GM21360 (cell line): ENCODE measurements around the gene ICAM2.
A peak's percentile ranks its signal among the peaks of the same experiment; 100 is the strongest.

ENCODE experiments used
- ATAC-seq: cut with Tn5 transposase; IDR thresholded peaks from one replicate; pipeline ENCODE4 v1.9.1; 2021; ENCODE audit warnings: mild to moderate bottlenecking, moderate library complexity; ENCODE audit not compliant: unreplicated experiment

The ICAM2 gene

DNA sequence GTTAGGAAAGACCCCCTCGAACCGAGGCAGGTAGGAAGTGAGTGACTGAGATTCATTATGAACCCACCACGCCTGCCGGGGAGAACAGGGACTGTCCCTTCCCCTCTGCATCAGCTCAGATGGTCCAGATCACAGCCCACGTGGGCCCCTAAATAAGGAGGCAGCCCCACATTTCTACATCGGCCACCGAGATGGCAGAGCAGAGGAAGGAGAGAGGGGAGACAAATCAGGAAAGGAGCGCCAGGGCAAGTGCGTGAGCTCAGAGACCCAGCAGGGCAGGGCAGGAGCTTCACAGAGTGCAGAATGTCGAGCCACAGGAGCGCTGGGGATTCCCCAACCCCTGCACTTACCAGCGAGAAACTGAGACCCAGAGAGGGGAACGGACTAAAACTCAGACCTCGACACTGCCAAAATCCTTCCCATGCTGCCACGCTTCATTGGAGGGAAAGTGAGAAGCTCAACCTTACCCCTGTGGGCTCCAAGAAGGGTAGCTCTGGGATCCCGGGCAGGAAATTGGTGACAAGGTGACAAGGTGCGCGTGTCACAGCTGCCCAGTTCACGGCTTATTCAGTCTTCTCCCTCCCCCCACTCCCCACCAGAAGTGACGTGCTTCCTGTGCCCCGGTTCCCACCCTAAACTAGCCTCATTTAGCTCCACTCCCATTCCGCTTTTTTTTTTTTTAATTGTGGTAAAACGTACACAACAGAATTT is at the start of gene ICAM2:
ICAM2 (minus strand) TSS at position 578 of the 711 bp plus-strand sequence. CDS start 13,942 bp downstream, outside the sequence.
- ATAC-seq, result peak; percentile 50

DNA sequence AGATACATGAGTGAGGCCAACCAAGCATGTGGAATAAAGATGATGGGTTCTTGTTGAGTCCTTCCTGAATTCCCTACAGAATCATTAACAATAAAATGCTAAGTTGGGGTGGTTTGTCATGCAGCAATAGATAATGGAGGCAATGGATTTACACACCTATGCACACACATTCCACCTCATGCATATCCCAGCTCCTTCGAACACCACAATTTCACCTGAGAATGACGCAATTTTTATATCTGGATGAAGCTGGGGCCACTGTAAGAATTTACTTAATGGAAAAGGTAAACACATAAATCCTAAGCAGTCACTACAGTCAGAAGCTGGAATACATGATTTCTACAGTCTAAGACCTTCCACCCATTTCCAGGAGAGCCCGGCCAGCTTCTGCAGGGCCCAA is 49.8 kb upstream of the ICAM2 start:
- no peak for ATAC-seq

GRCh38 chr17:64069143-64069542 is 48.7 kb upstream of the ICAM2 start:
- no peak for ATAC-seq

DNA sequence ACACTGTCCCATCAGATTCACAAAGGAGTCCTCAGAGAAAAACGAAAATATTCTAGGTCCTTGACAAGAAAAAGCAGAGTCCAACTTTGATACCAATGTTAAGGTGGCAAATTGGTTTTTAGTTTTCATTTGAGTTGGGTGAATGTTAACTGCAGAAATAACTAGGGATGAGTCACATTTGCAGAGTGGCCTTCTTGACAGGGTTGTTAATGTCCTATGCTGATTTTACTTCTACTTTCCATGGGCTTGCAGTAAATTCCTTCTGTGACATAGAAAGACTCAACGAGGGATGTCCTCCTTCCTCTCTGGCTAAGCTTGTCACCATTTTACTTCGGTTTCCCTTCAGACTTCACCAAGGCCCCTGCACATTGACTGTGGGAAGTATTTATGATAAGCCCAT is 47.2 kb upstream of the ICAM2 start:
- ATAC-seq, result no peak

GRCh38 chr17:64066716-64067115 is 46.3 kb upstream of the ICAM2 start:
- no peak for ATAC-seq

DNA sequence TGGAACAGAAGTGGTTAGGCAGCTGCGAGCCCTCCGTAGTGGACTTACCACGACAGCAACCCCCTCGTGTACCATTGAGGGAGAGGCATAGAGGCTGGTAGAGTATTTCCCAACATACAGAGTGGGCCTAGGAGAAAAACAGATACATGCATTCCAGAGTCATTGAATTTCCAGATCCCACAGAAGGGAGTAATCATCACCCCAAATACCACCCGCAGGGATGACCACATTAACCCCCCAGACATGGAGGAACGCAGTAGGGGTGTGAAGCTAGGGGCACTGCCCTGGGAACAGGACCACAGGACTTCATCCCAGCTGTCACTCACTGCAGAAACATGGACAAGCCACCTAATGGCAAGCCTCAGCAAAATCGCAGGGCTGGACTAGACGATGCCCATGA is 44.7 kb upstream of the ICAM2 start:
- no peak for ATAC-seq

DNA sequence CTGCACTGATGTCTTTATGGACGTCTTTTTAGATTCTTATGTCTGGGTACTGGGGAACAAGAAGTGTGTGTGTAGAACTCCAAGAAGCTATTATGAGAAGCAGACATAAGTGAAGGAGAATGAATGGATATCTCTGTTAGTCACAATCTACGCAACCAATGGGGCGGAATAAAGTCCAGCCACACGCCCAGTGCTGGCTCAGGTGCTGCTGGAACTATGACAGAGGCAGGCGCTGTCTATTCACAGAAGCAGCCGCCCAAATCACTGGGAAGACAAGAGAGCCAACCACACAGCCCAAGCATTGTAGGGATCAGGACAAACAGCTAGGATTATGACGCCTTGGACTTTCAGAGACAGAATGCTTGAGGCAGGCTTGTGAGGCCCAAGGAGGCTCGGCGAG is 43.9 kb upstream of the ICAM2 start:
- ATAC-seq, result no peak

DNA sequence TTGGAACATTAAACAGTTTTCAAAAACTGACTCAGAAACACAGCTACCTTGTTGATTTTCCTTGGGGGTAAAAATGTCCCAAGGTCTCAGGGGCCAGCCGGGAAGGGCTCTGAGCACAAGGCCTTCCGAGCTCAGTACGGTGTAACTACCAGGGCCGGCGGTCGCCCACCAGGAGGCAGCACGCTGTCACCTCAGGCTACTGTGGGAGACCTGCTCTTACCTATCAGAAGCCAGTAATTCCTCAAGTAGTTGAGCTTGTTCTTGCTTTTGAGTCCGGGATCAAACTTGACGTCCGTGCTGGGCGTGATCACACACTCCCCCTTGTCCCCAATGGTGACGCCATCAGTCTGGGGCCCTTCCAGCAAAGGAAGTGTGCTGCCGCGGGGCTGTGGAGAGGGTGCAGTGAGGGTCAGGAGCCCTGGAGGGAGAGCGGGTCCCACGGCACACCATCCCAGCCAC is 43.4 kb upstream of the ICAM2 start:
- ATAC-seq, result no peak

DNA sequence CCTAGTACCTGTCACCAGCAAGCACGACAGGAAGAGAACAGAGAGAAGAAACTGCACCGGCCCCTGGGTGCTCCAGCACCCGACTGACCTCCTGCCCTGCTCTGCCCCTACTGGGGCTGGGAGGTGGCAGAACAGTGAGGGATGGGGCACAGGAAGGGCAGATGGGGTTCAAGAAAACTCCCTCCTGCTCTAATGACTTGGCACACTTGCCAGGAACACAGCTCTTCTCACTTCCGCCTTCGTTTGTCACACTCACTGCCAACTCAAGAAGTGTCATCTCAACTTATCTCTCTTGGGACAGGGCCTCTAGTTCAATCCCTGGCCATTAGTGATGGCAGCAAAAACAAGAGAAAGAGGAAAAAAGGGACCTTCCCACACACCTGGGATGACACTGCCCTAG is 42.7 kb upstream of the ICAM2 start:
- no peak for ATAC-seq

GRCh38 chr17:64061178-64061898 is 40.9 kb upstream of the ICAM2 start:
- no peak for ATAC-seq

DNA sequence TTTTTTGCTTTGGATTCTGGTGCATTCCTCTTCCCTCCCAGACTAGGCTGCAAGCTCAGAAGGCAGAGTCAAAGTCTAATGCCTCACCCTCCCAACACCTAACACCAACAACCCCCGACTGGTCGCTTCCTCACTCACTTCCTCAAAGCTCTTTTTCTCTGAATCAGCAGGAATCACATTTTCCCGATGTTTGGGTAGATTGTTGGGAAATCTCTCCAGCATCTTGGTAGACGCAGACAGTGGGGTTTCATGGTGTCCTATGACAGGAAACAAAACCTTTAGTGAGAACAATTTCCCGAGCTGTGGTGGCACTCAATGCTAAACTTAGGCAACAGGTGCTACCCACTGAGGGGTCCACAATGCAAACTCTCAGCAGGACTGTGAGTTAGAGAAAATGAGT is 39.9 kb upstream of the ICAM2 start:
- ATAC-seq, result no peak

DNA sequence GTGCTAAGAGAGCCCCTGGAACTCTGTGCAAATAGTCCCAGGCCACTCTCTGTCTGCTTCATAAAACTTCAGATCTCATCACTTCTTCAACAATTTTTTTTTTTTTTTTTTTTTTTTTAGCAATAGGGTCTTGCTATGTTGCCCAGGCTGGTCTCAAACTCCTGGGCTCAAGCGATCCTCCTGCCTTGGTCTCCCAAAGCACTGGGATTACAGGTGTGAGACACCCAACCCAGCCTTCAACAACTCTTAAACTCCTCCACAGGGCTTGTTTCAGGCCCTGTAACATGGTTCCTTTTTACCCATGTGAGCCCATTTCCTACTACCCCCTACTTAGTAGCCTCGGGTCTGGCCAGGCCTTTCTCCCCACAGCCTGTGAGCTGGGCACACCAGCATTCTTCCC is 39.3 kb upstream of the ICAM2 start:
- no peak for ATAC-seq

DNA sequence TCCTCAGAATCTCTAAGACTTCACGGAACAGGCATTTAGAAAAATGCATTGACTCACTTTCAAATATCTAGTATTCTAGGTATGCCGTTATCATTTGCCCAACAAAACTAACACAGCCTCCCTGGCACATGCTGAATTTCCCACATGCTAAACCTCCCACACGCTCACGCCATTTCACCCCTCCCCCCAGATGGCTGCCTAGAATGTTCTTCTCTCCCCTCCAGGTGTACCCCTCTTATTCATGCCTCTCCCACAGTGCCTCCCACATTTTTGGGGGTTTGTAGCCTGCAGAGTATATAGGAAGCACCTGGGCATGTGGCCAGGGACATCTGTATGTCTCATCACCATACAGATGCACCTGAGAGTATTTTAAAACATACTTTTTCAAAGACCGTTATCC is 38.2 kb upstream of the ICAM2 start:
- ATAC-seq, result no peak

- ATAC-seq, result no peak
Observed at GRCh38 chr17:64057701-64058263, 37.3 kb upstream of the ICAM2 start.

- peak; percentile 55 for ATAC-seq
Observed at GRCh38 chr17:64056269-64057005, 36.0 kb upstream of the ICAM2 start.

GRCh38 chr17:64055183-64056142 is 35.0 kb upstream of the ICAM2 start:
- ATAC-seq, result no peak

DNA sequence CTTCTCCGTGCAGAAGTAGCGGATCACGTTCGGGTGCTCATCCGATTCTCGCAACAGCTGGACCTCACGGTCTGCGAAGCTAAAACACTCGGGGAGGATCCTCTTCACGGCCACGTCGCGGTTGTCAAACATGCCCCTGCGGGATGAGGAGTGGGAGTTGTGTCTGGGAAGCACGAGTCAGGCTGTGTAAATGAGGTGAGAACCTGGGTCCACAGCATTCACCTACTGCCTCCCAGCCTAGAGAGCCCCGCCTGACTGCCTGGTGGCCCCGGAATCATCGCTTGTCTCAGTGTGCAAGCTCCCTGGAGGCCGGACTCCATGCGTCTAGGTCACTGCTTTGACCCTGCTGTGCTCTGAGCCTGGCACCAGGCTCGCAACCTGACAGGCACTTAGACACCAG is 33.9 kb upstream of the ICAM2 start:
- ATAC-seq, result no peak

DNA sequence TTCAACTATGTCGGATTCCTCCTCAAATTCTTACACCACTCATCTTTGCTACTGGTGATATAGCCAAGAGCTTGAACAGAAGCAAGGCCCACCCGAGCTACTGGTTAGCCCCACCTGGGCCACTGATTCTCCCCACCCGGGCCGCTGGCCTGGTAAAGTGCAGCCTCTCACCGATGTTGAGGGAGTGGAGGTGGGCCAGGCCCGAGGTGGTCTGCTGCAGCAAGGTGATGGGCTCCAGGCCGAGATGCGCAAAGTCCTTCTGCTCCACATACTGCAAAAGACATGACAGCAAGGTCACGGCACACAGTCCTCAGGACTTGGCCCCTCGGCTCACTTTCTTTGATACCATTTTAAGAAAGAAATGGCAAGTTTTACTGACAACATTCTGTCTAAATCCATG is 32.7 kb upstream of the ICAM2 start:
- no peak for ATAC-seq

DNA sequence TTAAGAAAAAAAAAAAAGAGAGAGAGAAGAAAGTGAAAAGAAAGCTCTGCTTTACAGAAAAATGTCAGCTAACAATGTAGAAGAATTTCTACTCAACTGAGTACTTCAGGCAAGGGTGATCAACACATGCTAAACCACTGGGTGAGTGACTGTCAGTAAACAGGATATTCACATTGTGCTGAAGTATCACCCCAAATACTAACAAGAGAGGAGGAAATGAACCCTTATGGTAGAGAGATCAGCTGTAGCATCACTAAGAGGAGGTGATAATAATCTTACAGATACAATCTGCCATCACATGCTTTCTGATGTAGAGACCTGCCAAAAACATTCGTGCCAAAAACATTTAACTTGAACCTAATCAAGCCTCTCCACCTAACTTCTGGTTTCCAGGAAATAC is 30.7 kb upstream of the ICAM2 start:
- ATAC-seq, result no peak

GRCh38 chr17:64048805-64049204 is 28.4 kb upstream of the ICAM2 start:
- no peak for ATAC-seq
